Ovary (tissue), 9 donors: ENCODE data around the gene DICER1. TPM values are rescaled to one million over a fixed set of nuclear protein-coding genes. Genes with fewer than 3 reads are reported as not detected.

ENCODE experiments used
- DNase-seq, 5 donors: peaks; one replicate each; pipeline ENCODE4 v3.0.0-alpha.2; 2019 to 2020
- H3K27ac ChIP-seq, 2 donors: fragments of 200-600 bp; one replicate each; pipeline versions ENCODE4 v1.5.1 to v1.8.0; 2019 to 2022
- H3K27me3 ChIP-seq: fragments of 200-600 bp; one replicate; pipeline ENCODE4 v1.8.0; 2022
- H3K36me3 ChIP-seq: fragments of 200-600 bp; sonication (generic); one replicate; pipeline ENCODE4 v1.5.1; 2019
- H3K4me1 ChIP-seq: one replicate; pipeline ENCODE4 v1.8.1; 2013; ENCODE audit warnings: mild to moderate bottlenecking, moderate library complexity; ENCODE audit not compliant: insufficient read depth
- H3K4me3 ChIP-seq: fragments of 200-600 bp; sonication (generic); one replicate; pipeline ENCODE4 v1.5.1; 2017
- H3K9me3 ChIP-seq, 2 donors: fragments of 200-600 bp in 1 of 2; sonication (generic) in 1 of 2; one replicate each; pipeline versions ENCODE4 v1.5.1 to v1.8.1; 2013 to 2019; ENCODE audit warnings: mild to moderate bottlenecking in 1 of 2, moderate library complexity in 1 of 2
- CTCF ChIP-seq, 3 donors: fragments of 450-650 bp in 2 of 3; fragments of 200-600 bp in 1 of 3; IDR thresholded peaks; one replicate each; pipeline versions ENCODE4 v1.5.1 to v1.8.0; 2016 to 2022; ENCODE audit warnings: antibody characterized with exemption in 3 of 3, mild to moderate bottlenecking in 1 of 3
- EP300 ChIP-seq: sonication (generic); formaldehyde crosslinking; IDR thresholded peaks from one replicate; pipeline ENCODE4 v1.6.1; 2017; ENCODE audit warnings: antibody characterized with exemption
- POLR2A ChIP-seq: fragments of 450-650 bp; IDR thresholded peaks from one replicate; pipeline ENCODE4 v1.6.1; 2017; ENCODE audit warnings: antibody characterized with exemption, mild to moderate bottlenecking, moderate library complexity
- WGBS, 3 donors: extraction: QIAGEN DNeasy Blood & Tissue Kit in 1 of 3; methylation state at CpG; one replicate each; pipeline versions ENCODE4 v1.1.5 to v1.1.7; 2013 to 2017; 5-methylcytosine and 5-hydroxymethylcytosine counted together
- intact Hi-C, 4 donors: fragments of 100-400 bp; cut with DNase I; formaldehyde crosslinking; loops; one replicate each; pipeline versions ENCODE4 v1.11.0 to v1.15.1; 2022 to 2023
- polyA plus RNA-seq, 2 donors: library from polyadenylated mRNA; stranded (reverse); fragments of 200-250 nt in 1 of 2; fragments of 350-450 nt in 1 of 2; fragmentation: Illumina TruSeq in 1 of 2; extraction: RNeasy Lipid Tissue Mini Kit (QIAGEN cat#74804) in 1 of 2; gene quantifications; one replicate each; pipeline ENCODE4 v1.2.3, GENCODE V29; 2013 to 2014
- total RNA-seq, 7 donors: library from RNA; depleted of rRNA in 2 of 7; stranded (reverse); fragments of >200 nt in 2 of 7; fragmentation: NEBNext Ultra II Directional in 3 of 7; extraction: Animal tissue kit (Norgen Biotek cat#: 25700) in 3 of 7; gene quantifications; one replicate each; pipeline versions ENCODE4 v1.1.0 to v1.2.4, GENCODE V29; 2016 to 2023
- donor health status: DM: no; HTN: no; CAD: no; lungs with moderate emphysema.
- donor health status: DM: no; HTN: no; CAD: no.
- donor health status: Bipolar disorder and iron deficiency.
- donor health status: DM: yes; HTN: yes; CAD: no.
- donor health status: DM: no; HTN: no; CAD: no.
- donor health status: DM: yes; HTN: yes; CAD: no.

Gene DICER1
- total and polyA plus RNA-seq, 9 donors, result 9.6 to 54.7 (median 47.4) TPM

GRCh38 chr14:95106971-95107370 is 50.4 kb downstream of the DICER1 start:
- no peaks in the 10 kb centered on the region for H3K9me3 ChIP-seq
- H3K4me1 ChIP-seq, result peaks cover 3% of the 10 kb centered on the region
- no peaks in the 10 kb centered on the region for H3K36me3 ChIP-seq
- no peak overlapping the region for H3K27ac ChIP-seq
- no peak for DNase-seq
- no peaks in the 10 kb centered on the region for H3K27me3 ChIP-seq
- H3K4me3 ChIP-seq, result no peak overlapping the region
- 85 to 88% (median 86%) methylated on average over 7 of the region's 7 CpGs for WGBS, 3 donors
- TF ChIP-seq EP300 (no peak), POLR2A (no peak), CTCF (IDR thresholded peaks at IDR 0.05) (no peak)
- intact Hi-C loops, result loop anchor here in 1 of 4 donors (10.0 kb wide), 1 partner anchor 412 kb away; no protein-coding TSS in a partner anchor

- DNase-seq, result no peak
- Histone ChIP-seq H3K27me3 (no peaks in the 10 kb centered on the region), H3K4me3 (no peak overlapping the region), H3K4me1 (peaks cover 3% of the 10 kb centered on the region), H3K27ac (no peak overlapping the region), H3K9me3 (no peaks in the 10 kb centered on the region), H3K36me3 (no peaks in the 10 kb centered on the region)
- no peak for TF ChIP-seq CTCF (IDR thresholded peaks at IDR 0.05)
- TF ChIP-seq EP300, result no peak
- TF ChIP-seq POLR2A, result no peak
- 59 to 68% (median 68%) methylated on average over 5 of the region's 5 CpGs for WGBS, 3 donors
- intact Hi-C loops, result loop anchor here in 1 of 4 donors (10.0 kb wide), 1 partner anchor 410 kb away; no protein-coding TSS in a partner anchor
These were observed 52.4 kb downstream of the DICER1 start for GRCh38 chr14:95104911-95105310.

GRCh38 chr14:95102680-95103044 is 54.7 kb downstream of the DICER1 start:
- H3K36me3 ChIP-seq, result no peaks in the 10 kb centered on the region
- H3K4me1 ChIP-seq, result peaks cover 3% of the 10 kb centered on the region
- intact Hi-C loops, result loop anchor here in 1 of 4 donors (10.0 kb wide), 1 partner anchor 408 kb away; no protein-coding TSS in a partner anchor
- H3K27ac ChIP-seq, result no peak overlapping the region
- WGBS, 3 donors, result 86 to 87% (median 87%) methylated on average over 5 of the region's 5 CpGs
- no peak overlapping the region for H3K4me3 ChIP-seq
- DNase-seq, result no peak
- TF ChIP-seq POLR2A (no peak), EP300 (no peak), CTCF (IDR thresholded peaks at IDR 0.05) (no peak)
- H3K9me3 ChIP-seq, result no peaks in the 10 kb centered on the region
- H3K27me3 ChIP-seq, result no peaks in the 10 kb centered on the region

GRCh38 chr14:95101736-95102679 is 55.3 kb downstream of the DICER1 start:
- Histone ChIP-seq H3K9me3 (no peaks in the 10 kb centered on the region), H3K27me3 (no peaks in the 10 kb centered on the region), H3K4me3 (no peak overlapping the region), H3K4me1 (peaks cover 3% of the 10 kb centered on the region), H3K27ac (no peak overlapping the region), H3K36me3 (no peaks in the 10 kb centered on the region)
- WGBS, 3 donors, result 77 to 82% (median 81%) methylated on average over 10 of the region's 10 CpGs
- TF ChIP-seq POLR2A (no peak), EP300 (no peak), CTCF (IDR thresholded peaks at IDR 0.05) (no peak)
- intact Hi-C loops, result loop anchor here in 1 of 4 donors (10.0 kb wide), 1 partner anchor 407 kb away; no protein-coding TSS in a partner anchor
- no peak for DNase-seq
